ENCODE data around the gene VPS4A. TPM values are rescaled to one million over a fixed set of nuclear protein-coding genes. Genes with fewer than 3 reads are reported as not detected.

Gene VPS4A
- polyA plus RNA-seq, 1 donor from 2014 or later: 46.3 TPM

- H3K27me3 ChIP-seq (ENCODE audit: insufficient read depth, low read depth, low read length): no peaks in the 10 kb centered on the region
- no peaks in the 10 kb centered on the region for H3F3A ChIP-seq (ENCODE audit: insufficient read depth, low read length, poor library complexity, severe bottlenecking)
- no peak overlapping the region for H2AFZ ChIP-seq (ENCODE audit: low read depth, low read length)
- no peaks in the 10 kb centered on the region for H3K9me2 ChIP-seq (ENCODE audit: insufficient read depth, low read length)
- no peak overlapping the region for H3K27ac ChIP-seq (ENCODE audit: low read length)
- no peak overlapping the region for H3K4me2 ChIP-seq (ENCODE audit: low read length)
- no peaks in the 10 kb centered on the region for H3K36me3 ChIP-seq (ENCODE audit: insufficient read depth, low read length)
- H4K20me1 ChIP-seq (ENCODE audit: insufficient read depth): no peaks in the 10 kb centered on the region
- H3K4me3 ChIP-seq (ENCODE audit: low read length): no peak overlapping the region
- TF ChIP-seq EZH2 (IDR thresholded peaks at IDR 0.05; ENCODE audit: borderline replicate concordance, insufficient read depth, low read length, poor library complexity, severe bottlenecking): no peak
- TF ChIP-seq REST (IDR thresholded peaks at IDR 0.05; ENCODE audit: borderline replicate concordance): no peak
- TF ChIP-seq TAF1 (IDR thresholded peaks at IDR 0.05; ENCODE audit: low read depth): no peak
- TF ChIP-seq RAD21 (conservative IDR thresholded peaks at IDR 0.05): no peak
- TF ChIP-seq SMC3 (conservative IDR thresholded peaks at IDR 0.05; ENCODE audit: poor library complexity): no peak
- H3K9ac ChIP-seq (ENCODE audit: low read length): no peak overlapping the region
- H3K9me3 ChIP-seq (ENCODE audit: low read length): no peaks in the 10 kb centered on the region
- H3K79me2 ChIP-seq (replicated peaks; ENCODE audit: insufficient read depth, low read length): no peaks in the 10 kb centered on the region
Measured at GRCh38 chr16:69301187-69301586, 10.0 kb upstream of the VPS4A start.

GRCh38 chr16:69301861-69302260, 9.3 kb upstream of the VPS4A start:
- Histone ChIP-seq H3K9ac (ENCODE audit: low read length) (no peak overlapping the region), H4K20me1 (ENCODE audit: insufficient read depth) (no peaks in the 10 kb centered on the region), H2AFZ (ENCODE audit: low read depth, low read length) (no peak overlapping the region), H3K79me2 (replicated peaks; ENCODE audit: insufficient read depth, low read length) (no peaks in the 10 kb centered on the region), H3K27me3 (ENCODE audit: insufficient read depth, low read depth, low read length) (no peaks in the 10 kb centered on the region), H3K9me3 (ENCODE audit: low read length) (no peaks in the 10 kb centered on the region), H3F3A (ENCODE audit: insufficient read depth, low read length, poor library complexity, severe bottlenecking) (no peaks in the 10 kb centered on the region), H3K36me3 (ENCODE audit: insufficient read depth, low read length) (no peaks in the 10 kb centered on the region), H3K4me3 (ENCODE audit: low read length) (no peak overlapping the region), H3K27ac (ENCODE audit: low read length) (no peak overlapping the region), H3K9me2 (ENCODE audit: insufficient read depth, low read length) (no peaks in the 10 kb centered on the region), H3K4me2 (ENCODE audit: low read length) (no peak overlapping the region)
- TF ChIP-seq MXI1 (conservative IDR thresholded peaks at IDR 0.05; ENCODE audit: poor library complexity, severe bottlenecking) (no peak), SMC3 (conservative IDR thresholded peaks at IDR 0.05; ENCODE audit: poor library complexity) (no peak), CTCF (IDR thresholded peaks at IDR 0.05; ENCODE audit: poor library complexity, severe bottlenecking) (no peak), POLR2AphosphoS5 (IDR thresholded peaks at IDR 0.05) (no peak), EP300 (conservative IDR thresholded peaks at IDR 0.05; ENCODE audit: poor library complexity, severe bottlenecking) (no peak), EZH2 (IDR thresholded peaks at IDR 0.05; ENCODE audit: borderline replicate concordance, insufficient read depth, low read length, poor library complexity, severe bottlenecking) (no peak), TAF1 (IDR thresholded peaks at IDR 0.05; ENCODE audit: low read depth) (no peak), REST (IDR thresholded peaks at IDR 0.05; ENCODE audit: borderline replicate concordance) (no peak), RAD21 (conservative IDR thresholded peaks at IDR 0.05) (no peak)
